Erythroblast (primary cell): ENCODE results near the gene TRIOBP.

Source experiments
- DNase-seq, 2 experiments: peaks; one replicate each; lab custom pipeline; 2025; lab: John Stamatoyannopoulos, UW
- GATA1 ChIP-seq: IDR thresholded peaks from 2 replicates; pipeline ENCODE4 v1.6.1; 2011; ENCODE audit warnings: low read depth, mild to moderate bottlenecking, control low read depth, low read length, moderate library complexity
- POLR2A ChIP-seq: IDR thresholded peaks from 2 replicates; pipeline ENCODE4 v1.6.1; 2011; ENCODE audit warnings: mild to moderate bottlenecking, low read length

The TRIOBP gene

DNA sequence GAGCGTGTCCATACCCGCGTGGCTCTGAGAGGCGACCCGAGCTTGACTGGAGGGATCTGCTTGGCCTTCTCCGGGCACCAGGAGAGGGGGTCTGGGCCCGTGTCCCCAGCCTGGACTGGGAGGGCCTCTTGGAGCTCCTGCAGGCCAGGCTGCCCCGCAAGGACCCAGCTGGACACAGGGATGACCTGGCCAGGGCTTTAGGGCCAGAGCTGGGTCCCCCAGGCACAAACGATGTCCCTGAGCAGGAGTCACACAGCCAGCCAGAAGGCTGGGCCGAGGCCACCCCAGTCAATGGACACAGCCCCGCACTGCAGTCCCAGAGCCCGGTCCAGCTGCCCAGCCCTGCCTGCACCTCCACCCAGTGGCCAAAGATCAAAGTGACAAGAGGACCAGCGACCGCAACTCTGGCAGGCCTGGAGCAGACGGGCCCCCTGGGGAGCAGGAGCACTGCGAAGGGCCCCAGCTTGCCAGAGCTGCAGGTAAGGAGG, 38.2 kb downstream of the TRIOBP start:
- no peak for TF ChIP-seq GATA1
- TF ChIP-seq POLR2A, result no peak

GRCh38 chr22:37739035-37739434, 42.2 kb downstream of the TRIOBP start:
- DNase-seq, result no peak
- TF ChIP-seq POLR2A (no peak), GATA1 (no peak)

More for the DNA sequence above, 38.2 kb downstream of the TRIOBP start:
- no peak for DNase-seq

GRCh38 chr22:37739611-37740049, 42.8 kb downstream of the TRIOBP start:
- TF ChIP-seq POLR2A, result no peak
- TF ChIP-seq GATA1, result no peak
- no peak for DNase-seq

DNA sequence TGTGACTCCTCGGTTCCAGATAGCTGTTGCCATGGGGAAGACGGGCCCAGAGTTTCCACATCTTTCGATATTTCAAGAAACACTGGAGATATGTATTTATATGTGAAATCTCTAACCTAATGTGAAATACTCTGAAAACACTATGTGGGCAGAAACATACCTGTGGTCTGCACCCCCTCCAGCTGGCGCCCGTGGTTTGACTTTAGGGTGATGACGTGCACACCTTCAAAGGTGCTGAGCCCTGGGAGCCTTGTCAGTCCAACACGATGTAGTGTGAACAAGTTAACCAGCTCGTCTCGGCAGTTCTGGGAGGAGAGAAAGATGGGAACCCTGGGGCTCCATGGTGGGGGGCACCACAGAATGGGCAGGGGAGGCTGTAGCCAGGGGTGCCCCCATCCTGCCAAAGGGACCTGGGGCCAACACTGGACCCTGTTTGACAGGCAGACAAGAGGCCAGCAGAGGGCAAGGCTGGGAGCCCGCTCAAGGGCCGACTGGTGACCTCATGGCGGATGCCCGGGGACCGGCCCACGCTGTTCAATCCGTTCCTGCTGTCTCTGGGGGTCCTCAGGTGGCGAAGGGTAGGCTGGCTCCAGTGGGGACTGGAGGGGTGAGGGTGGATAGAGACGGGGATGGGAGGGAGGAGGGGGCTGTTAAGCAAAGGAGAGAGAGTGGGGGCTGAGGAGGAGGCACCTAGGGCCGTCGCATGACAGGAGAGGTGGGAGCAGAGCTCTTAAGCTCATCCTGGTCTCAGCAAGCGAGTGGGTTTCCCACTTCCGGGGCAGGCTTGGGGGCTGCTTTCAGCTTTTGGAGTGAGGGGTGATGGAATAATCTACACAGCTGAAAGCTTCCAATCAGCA, 43.8 kb downstream of the TRIOBP start:
- TF ChIP-seq POLR2A (no peak), GATA1 (no peak)
- no peak for DNase-seq

GRCh38 chr22:37741312-37741795, 44.5 kb downstream of the TRIOBP start:
- TF ChIP-seq POLR2A, result no peak
- TF ChIP-seq GATA1, result no peak
- peak in 1 of 2 experiments; percentile 31 for DNase-seq

- DNase-seq, result no peak
These were observed 45.7 kb downstream of the TRIOBP start for GRCh38 chr22:37742376-37743171.

GRCh38 chr22:37744589-37744988, 47.7 kb downstream of the TRIOBP start:
- peak in 1 of 2 experiments; percentile 24 for DNase-seq
- TF ChIP-seq GATA1, result no peak
- no peak for TF ChIP-seq POLR2A

More at GRCh38 chr22:37742376-37743171, 45.7 kb downstream of the TRIOBP start:
- TF ChIP-seq GATA1 (no peak), POLR2A (no peak)

DNA sequence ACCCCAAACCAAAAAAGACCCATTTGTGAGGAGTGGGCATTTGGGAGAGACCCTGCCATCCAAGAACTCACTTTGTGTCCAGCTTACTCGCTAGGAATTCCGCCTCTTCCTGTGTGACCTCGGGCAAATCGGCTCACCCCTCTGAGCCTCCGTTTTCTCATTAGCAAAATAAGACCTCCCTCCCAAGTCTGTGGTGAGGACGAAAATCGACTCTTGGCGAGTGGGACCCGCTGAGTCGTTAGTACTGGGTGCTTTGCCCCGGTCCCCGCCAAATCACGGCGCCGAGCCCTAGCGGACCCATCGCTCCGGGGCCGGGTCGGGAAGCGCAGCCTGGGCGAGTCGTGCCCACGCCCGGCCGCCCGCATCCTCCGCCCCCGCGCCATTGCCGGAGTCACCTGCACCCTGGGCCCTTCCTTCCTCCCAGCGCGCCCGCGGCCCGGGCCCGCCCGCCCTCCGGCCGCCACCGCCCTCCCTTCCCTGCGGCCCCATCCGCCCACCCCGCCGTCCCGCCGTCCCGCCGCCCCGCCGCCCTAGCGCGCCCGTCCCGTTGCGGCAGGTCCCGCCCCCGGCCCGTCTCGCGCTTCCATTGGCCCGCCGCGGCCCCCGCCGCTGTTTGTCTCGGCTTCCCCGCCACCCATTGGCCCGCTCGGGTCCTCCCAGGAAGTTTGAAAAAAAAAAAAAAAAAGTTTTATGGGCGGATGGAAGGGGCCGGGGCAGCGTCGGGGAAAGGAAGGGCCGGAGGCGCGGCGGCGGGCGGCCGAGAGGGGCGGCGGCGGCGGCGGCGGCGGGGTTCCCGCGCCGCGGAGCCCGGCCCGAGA, 48.9 kb downstream of the TRIOBP start:
- TF ChIP-seq GATA1 (no peak), POLR2A (peak; percentile 24)
- peak; percentile 90 to 95 for DNase-seq

DNA sequence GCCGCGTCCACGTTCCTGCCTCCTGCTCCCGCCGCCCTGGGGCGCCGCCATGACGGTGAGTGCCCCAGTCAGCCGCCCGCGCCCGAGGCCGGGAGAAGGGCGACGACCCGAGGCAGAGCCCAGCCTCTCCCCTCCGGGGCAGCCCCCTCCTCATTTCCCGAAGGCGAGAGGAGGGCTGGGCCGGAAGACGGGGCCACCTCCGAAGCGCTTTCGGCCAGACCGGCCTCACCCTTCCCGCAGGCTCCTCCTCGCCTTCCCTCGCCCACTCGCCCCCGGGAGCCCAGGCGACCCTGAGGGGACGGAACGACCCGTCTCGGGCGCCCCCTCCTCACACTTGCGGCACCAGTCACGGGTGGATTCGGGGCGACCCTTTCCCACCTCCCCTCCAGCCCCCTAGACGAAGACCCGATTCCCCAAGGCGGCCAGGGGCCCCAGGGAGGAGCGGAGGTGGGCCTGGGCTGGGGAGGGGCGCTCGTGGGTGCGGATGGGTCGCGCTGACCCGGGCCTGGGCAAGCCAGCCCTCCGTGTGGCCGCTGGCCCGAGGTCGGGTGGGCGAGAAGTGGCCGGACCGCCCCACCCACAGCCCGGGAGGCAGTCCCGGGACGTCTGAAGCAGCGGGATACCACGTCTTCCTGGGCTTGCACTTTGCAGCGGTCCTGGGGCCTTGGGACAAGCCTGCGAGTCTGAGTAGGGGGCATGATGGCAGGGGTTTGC, 49.7 kb downstream of the TRIOBP start:
- TF ChIP-seq POLR2A (no peak), GATA1 (no peak)
- DNase-seq, result peak; percentile 48 to 63

DNA sequence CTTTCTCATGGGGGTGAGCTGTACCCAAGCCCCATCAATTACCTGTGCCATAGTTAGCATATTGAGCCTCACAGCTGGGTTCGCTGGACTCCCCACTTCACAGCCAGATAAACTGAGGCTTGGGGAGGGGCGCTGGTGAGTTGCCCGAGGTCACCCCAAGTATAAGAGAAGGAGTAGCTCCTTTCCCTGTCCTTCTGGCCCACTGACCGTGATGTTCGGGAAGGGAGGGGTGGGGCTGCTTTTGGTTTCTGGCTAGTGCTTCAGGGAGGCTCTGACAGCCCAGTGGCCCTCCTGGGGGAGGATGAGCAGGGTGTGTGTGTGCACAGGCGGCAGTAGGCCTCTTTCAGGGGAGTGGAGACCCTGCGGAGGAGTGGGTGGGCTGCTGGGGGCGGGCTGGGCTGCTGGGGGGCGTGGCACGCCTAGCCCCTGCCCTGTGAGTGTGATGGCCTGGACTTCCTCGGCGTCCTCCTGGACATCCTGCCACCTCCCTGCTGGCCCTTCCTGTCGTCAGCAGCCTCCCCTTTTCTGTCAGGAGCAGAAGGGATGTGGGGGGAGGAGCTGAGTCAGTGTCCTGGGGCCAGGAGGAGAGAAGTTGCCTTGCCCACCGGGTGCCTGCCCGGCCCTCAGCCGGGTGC, 50.3 kb downstream of the TRIOBP start:
- peak in 1 of 2 experiments; percentile 59 for DNase-seq

GRCh38 chr22:37747715-37748100, 50.9 kb downstream of the TRIOBP start:
- DNase-seq, result no peak

More for the DNA sequence above, 50.3 kb downstream of the TRIOBP start:
- TF ChIP-seq POLR2A, result no peak
- no peak for TF ChIP-seq GATA1

GRCh38 chr22:37748659-37749058, 51.8 kb downstream of the TRIOBP start:
- no peak for DNase-seq
- no peak for TF ChIP-seq GATA1
- TF ChIP-seq POLR2A, result no peak

More at GRCh38 chr22:37747715-37748100, 50.9 kb downstream of the TRIOBP start:
- TF ChIP-seq GATA1 (no peak), POLR2A (no peak)
